ENCODE measurements around the gene SNRNP25. TPM values are rescaled to one million over a fixed set of nuclear protein-coding genes. Genes with fewer than 3 reads are reported as not detected.

The SNRNP25 gene
- total RNA-seq, 8 experiments from 2014 or later = 14.1 to 50.6 (median 33.1) TPM

Other genes with a start within 250 kb of the SNRNP25 start
- 10 to 100 TPM in 4 of 8 experiments, 1 to 10 TPM in 4; 3.5 to 23.1 (median 10.3) TPM for gene POLR3K, start 220 bp upstream of the SNRNP25 start, total RNA-seq
- 10 to 100 TPM in 5 of 8 experiments, 1 to 10 TPM in 3; 2.5 to 22.4 (median 14.1) TPM for gene RHBDF1, start 18.8 kb downstream of the SNRNP25 start, total RNA-seq
- gene MPG, start 24.4 kb downstream of the SNRNP25 start, total RNA-seq = 10 to 100 TPM; 27.1 to 91.9 (median 40.5) TPM
- 10 to 100 TPM in 2 of 8 experiments, 1 to 10 TPM in 6; 6.3 to 42.2 (median 8.7) TPM for gene NPRL3, start 84.8 kb downstream of the SNRNP25 start, total RNA-seq
- gene HBZ, start 98.8 kb downstream of the SNRNP25 start, total RNA-seq = not detected
- gene HBM, start 112.2 kb downstream of the SNRNP25 start, total RNA-seq = not detected
- 1 to 10 TPM in 2 of 8 experiments, under 1 TPM in 1, not detected in 5; 0.92 to 3.2 (median 1.1) TPM for gene HBA2, start 119.0 kb downstream of the SNRNP25 start, total RNA-seq
- gene HBA1, start 122.9 kb downstream of the SNRNP25 start, total RNA-seq = 1 to 10 TPM in 3 of 8 experiments, not detected in 5; 2.2 to 6.5 (median 3.1) TPM
- gene HBQ1, start 126.6 kb downstream of the SNRNP25 start, total RNA-seq = 1 to 10 TPM in 6 of 8 experiments, not detected in 2; 1.3 to 8.8 (median 5.2) TPM
- gene LUC7L, start 175.6 kb downstream of the SNRNP25 start, total RNA-seq = 100 to 1,000 TPM in 3 of 8 experiments, 10 to 100 TPM in 5; 75.5 to 188 (median 90.9) TPM
- 100 to 1,000 TPM in 1 of 8 experiments, 10 to 100 TPM in 7; 23.1 to 101 (median 50.5) TPM for gene FAM234A, start 181.0 kb downstream of the SNRNP25 start, total RNA-seq
- gene RGS11, start 222.1 kb downstream of the SNRNP25 start, total RNA-seq = 10 to 100 TPM in 1 of 8 experiments, 1 to 10 TPM in 4, under 1 TPM in 3; 0.22 to 12.5 (median 1.7) TPM
- 10 to 100 TPM in 4 of 8 experiments, 1 to 10 TPM in 2, under 1 TPM in 2; 0.25 to 55.2 (median 8.5) TPM for gene ARHGDIG, start 226.8 kb downstream of the SNRNP25 start, total RNA-seq
- gene PDIA2, start 229.3 kb downstream of the SNRNP25 start, total RNA-seq = 10 to 100 TPM in 3 of 8 experiments, 1 to 10 TPM in 2, under 1 TPM in 1, not detected in 2; 0.35 to 18.5 (median 9.1) TPM